Cerebellar cortex (tissue), 1 donor: ENCODE results near the gene BACE2.
A peak's percentile ranks its signal among the peaks of the same experiment; 100 is the strongest.
"Not testable (repeated sequence)": the region's sequence is repeated elsewhere in the genome, so short reads cannot be mapped to it uniquely, and the experiment has no call there.

Source experiments
- DNase-seq: peaks from one replicate; pipeline ENCODE4 v3.0.0-alpha.2; 2015; ENCODE audit warnings: low spot score

BACE2 gene

GRCh38 chr21:41280115-41280919, 112.4 kb downstream of the BACE2 start:
- no peak for DNase-seq

- DNase-seq, result no peak
These were observed 114.5 kb downstream of the BACE2 start for GRCh38 chr21:41282412-41282811.

- DNase-seq, result peak; percentile 61
These were observed 115.4 kb downstream of the BACE2 start for GRCh38 chr21:41283211-41283818.

- no peak for DNase-seq
These were observed 121.5 kb downstream of the BACE2 start for GRCh38 chr21:41289431-41289830.

GRCh38 chr21:41290106-41290799, 122.3 kb downstream of the BACE2 start:
- no peak for DNase-seq

GRCh38 chr21:41294548-41295231, 126.7 kb downstream of the BACE2 start:
- no peak for DNase-seq

GRCh38 chr21:41295721-41296254, 127.8 kb downstream of the BACE2 start:
- DNase-seq, result no peak

GRCh38 chr21:41302976-41303375, 135.0 kb downstream of the BACE2 start:
- no peak for DNase-seq

GRCh38 chr21:41304068-41304720, 136.2 kb downstream of the BACE2 start:
- DNase-seq, result no peak

- DNase-seq, result no peak
These were observed 139.3 kb downstream of the BACE2 start for GRCh38 chr21:41307219-41307618.

- DNase-seq, result not testable (repeated sequence)
These were observed 145.6 kb downstream of the BACE2 start for GRCh38 chr21:41313285-41314164.

- DNase-seq, result no peak
These were observed 147.8 kb downstream of the BACE2 start for GRCh38 chr21:41315726-41316125.

GRCh38 chr21:41316200-41317062, 148.5 kb downstream of the BACE2 start, which contains the start of gene FAM3B:
FAM3B (plus strand) TSS chr21:41316801; CDS start chr21:41316880, 79 bp downstream.
- DNase-seq, result no peak

GRCh38 chr21:41317063-41317392, 149.1 kb downstream of the BACE2 start:
- DNase-seq, result no peak

GRCh38 chr21:41317458-41317857, 149.5 kb downstream of the BACE2 start:
- DNase-seq, result no peak

GRCh38 chr21:41318218-41318617, 150.3 kb downstream of the BACE2 start:
- DNase-seq, result no peak

- DNase-seq, result no peak
These were observed 151.3 kb downstream of the BACE2 start for GRCh38 chr21:41319273-41319672.

GRCh38 chr21:41321211-41321907, 153.4 kb downstream of the BACE2 start:
- no peak for DNase-seq

- DNase-seq, result no peak
These were observed 154.0 kb downstream of the BACE2 start for GRCh38 chr21:41321908-41322495.
